HG03159 (cell line): ENCODE measurements around the gene ONECUT3.
"Not testable (repeated sequence)": the region's sequence is repeated elsewhere in the genome, so short reads cannot be mapped to it uniquely, and the experiment has no call there.

Experiments used
- ATAC-seq: cut with Tn5 transposase; IDR thresholded peaks from one replicate; pipeline ENCODE4 v1.9.1; 2021; ENCODE audit warnings: mild to moderate bottlenecking, moderate library complexity; ENCODE audit not compliant: unreplicated experiment

ONECUT3 gene

DNA sequence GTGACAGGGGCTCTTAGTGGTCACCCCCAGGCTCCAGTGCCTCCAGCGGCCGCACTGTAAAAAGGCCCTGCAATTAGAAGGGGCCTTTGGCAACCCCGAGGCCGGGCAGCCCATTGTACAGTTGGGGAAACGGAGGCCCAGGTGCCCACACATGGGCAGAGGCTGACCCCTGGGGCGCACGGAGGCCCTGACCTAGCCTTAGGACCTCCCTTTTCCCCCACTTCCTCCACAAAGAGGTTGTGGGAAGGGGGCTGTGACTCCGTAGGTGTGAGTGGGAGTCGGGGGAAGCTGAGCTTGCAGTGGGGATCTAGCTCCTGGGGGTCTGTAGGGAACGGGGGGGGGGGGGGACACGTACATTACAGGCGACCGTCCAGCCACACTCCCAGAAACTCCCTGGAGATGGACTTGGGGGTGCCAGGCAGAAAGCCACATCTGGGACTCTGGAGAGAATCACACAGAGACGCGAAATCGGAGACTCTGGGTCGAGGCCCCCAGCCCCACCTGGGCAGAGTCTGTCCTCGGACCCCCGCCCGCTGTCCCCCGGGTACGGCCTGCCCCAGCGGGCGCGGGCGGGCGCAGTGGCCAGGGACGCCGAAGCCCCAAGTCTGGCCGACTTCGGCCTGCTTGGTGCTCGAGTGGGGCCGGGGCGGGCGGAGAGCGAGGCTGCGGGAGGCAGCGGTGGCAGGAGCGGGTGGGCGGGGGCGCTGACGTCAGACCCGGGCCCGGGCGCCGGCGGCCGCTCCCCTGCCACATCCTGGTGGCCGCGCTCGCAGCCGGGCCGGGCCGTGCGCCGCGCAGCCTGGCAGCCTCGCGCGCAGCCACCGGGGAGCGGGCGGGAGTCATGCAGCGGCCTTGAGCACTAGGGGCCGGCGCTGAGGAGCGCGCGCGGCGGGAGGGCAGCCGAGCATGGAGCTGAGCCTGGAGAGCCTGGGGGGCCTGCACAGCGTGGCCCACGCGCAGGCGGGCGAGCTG is at the start of gene ONECUT3:
Gene ONECUT3, plus strand, starts transcription at position 750 of the 972 bp plus-strand sequence. Its CDS starts 157 bp downstream, at position 907.
- ATAC-seq = no peak

GRCh38 chr19:1704339-1704738 is 49.0 kb upstream of the ONECUT3 start:
- ATAC-seq = no peak

- no peak for ATAC-seq
These were observed 47.9 kb upstream of the ONECUT3 start for GRCh38 chr19:1705367-1705766.

GRCh38 chr19:1706646-1707045 is 46.7 kb upstream of the ONECUT3 start:
- not testable (repeated sequence) for ATAC-seq

- no peak for ATAC-seq
These were observed 46.1 kb upstream of the ONECUT3 start for GRCh38 chr19:1707240-1707639.

DNA sequence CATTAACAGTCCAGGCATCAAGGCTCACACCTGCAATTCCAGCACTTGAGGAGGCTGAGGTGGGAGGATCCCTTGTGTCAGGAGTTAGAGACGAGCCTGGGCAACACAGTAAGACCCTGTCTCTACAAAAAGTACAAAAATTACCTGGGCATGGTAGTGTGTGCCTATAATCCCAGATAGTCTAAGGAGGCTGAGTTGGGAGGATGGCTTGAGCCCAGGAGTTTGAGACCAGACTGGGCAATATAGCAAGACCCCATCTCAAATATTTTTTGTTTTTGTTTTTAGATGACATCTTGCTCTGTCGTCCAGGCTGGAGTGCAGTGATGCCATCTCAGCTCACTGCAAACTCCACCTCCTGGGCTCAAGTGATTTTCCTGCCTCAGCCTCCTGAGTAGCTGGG is 40.1 kb upstream of the ONECUT3 start:
- no peak for ATAC-seq

GRCh38 chr19:1715540-1715939 is 37.8 kb upstream of the ONECUT3 start:
- no peak for ATAC-seq

- ATAC-seq = no peak
These were observed 35.9 kb upstream of the ONECUT3 start for GRCh38 chr19:1717200-1717969.

- ATAC-seq = no peak
These were observed 35.4 kb upstream of the ONECUT3 start for GRCh38 chr19:1717970-1718264.

GRCh38 chr19:1718420-1719291 is 34.6 kb upstream of the ONECUT3 start:
- ATAC-seq = no peak

GRCh38 chr19:1719519-1719918 is 33.8 kb upstream of the ONECUT3 start:
- no peak for ATAC-seq

DNA sequence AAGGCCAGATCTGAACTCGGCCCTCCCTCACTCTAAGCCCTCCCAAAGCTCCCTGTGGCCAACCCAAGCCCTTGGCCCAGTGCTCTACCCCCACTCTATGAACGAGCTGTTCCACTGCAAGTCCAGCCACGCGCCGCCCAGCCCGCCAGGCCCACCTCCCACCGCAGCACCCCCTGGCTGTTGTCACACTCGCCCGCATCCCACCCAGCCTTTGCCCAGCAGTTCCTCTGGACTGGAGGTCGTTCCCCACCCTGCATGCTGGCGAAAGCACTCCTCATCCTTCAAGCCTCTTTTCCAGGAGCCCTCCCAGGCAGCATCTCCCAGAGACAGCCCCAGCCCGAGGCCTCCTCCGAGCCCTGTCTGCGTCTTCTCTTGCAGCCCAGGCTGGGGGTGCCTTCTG is 33.1 kb upstream of the ONECUT3 start:
- ATAC-seq = no peak

DNA sequence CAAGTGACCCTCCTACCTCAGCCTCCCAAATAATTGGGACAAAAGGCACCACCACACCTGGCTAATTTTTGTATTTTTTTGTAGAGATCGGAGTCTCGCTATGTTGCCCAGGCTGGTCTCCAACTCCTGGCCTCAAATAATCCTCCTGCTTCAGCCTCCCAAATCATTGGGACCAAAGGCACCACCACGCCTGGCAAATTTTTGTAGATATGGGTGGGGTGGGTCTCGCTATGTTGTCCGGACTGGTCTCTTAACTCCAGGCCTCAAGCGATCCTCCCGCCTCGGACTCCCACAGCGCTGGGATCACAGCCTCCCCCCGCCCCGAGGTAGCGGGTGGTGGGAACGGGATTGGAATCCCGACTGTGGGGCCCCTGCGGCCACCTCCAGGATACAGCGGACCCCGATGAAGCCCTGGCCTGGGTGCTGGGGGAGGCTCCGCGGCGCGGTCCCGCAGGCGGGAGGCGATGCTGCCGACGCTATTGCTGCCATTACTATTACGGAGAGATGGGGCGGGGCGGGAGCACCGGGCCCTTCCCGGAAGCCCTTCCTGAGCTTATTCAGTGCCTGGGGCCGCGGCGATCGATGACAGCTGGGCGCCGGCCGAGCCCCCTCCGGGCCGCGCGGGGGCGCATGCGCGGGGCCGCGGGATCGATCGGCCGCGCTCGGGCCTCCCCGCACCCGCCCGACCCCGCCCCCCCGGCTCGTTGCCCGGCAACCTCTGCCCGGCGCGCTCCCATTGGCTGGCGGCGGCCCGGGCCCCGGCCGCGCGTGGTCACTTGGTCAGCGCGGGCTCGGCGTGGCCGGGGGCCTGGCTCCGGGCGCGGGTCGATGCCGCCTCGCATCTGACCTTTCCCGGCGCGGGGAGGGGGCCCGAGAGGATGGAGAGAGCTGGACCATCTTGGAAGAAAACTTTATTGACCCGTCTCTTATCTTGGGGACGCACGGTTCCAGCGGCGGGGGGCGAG is 27.9 kb upstream of the ONECUT3 start:
- ATAC-seq = no peak

DNA sequence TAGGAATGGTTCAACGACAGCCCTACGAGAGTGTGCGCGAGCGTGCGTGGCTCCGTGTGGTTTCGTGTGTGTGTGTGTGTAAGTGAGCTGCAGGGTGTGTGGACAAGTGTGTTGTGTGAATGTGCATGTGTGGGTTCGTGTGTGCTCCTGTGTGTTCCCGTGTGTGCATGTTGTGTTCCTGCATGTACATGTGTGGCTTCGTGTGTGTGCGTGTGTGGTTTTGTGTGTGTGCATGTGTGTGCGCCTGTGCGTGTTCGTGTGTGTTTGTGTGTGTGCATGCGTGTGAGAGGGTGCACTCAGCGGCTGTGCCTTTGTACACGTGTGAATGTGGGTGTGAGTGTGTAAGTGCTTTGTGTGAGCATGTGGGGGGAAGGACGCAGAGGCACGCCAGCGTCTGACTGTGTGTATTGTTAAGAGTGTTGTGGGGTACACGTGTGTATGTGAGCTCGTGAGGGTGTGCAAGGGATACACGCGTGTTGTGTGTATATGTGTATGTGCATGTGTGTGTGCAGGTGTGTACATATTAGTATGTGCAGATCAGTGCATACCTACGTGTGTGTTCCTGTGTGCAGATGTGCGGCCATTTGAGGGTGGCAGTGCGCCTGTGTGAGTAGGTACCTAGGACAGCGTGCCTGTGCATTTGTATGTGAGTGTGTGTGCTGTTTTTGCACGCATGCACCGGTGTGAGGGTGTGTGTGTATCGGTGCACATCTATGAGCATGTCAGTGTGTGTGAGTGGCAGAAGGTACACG is 24.3 kb upstream of the ONECUT3 start:
- no peak for ATAC-seq

GRCh38 chr19:1729568-1729925 is 23.8 kb upstream of the ONECUT3 start:
- no peak for ATAC-seq

DNA sequence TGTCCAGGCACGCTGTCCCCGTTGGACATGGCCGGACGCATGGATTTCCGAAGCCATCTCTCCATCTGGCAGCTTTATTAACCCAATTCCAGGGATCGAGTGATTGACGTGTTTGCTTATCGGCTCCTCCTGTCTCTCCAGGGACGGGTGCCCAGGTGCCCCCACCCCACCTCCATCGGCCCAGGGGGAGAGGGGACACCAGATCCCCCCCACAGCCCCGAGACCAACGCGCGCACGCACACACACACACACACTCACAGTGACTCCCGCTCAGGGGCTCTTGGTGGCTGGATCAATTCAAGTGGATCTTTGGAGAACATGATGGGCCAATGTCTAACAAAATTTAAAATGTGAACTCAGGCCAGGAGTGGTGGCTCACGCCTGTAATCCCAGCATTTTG is 23.1 kb upstream of the ONECUT3 start:
- ATAC-seq = no peak

GRCh38 chr19:1734321-1734966 is 18.9 kb upstream of the ONECUT3 start:
- no peak for ATAC-seq

GRCh38 chr19:1736280-1736679 is 17.0 kb upstream of the ONECUT3 start:
- no peak for ATAC-seq

GRCh38 chr19:1736927-1737326 is 16.4 kb upstream of the ONECUT3 start:
- ATAC-seq = no peak
